Ammon's horn (tissue), 1 donor: Measurements from ENCODE around the gene SUN5.
"Not testable (repeated sequence)": the region's sequence is repeated elsewhere in the genome, so short reads cannot be mapped to it uniquely, and the experiment has no call there.

ENCODE experiments used
- DNase-seq: peaks from one replicate; pipeline ENCODE4 v3.0.0-alpha.2; 2016; ENCODE audit warnings: low spot score

The SUN5 gene

GRCh38 chr20:32977281-32978008 is 26.8 kb downstream of the SUN5 start:
- DNase-seq, result no peak

GRCh38 chr20:32976746-32977145 is 27.5 kb downstream of the SUN5 start:
- DNase-seq, result no peak

GRCh38 chr20:32975698-32976674 is 28.2 kb downstream of the SUN5 start:
- DNase-seq, result no peak

GRCh38 chr20:32975121-32975520 is 29.1 kb downstream of the SUN5 start:
- not testable (repeated sequence) for DNase-seq

- DNase-seq, result not testable (repeated sequence)
Observed at GRCh38 chr20:32974204-32975064, 29.8 kb downstream of the SUN5 start.

GRCh38 chr20:32973077-32973717 is 31.0 kb downstream of the SUN5 start:
- DNase-seq, result no peak

GRCh38 chr20:32972181-32973076 is 31.8 kb downstream of the SUN5 start:
- DNase-seq, result no peak

- DNase-seq, result peak; percentile 22
Observed at GRCh38 chr20:32971703-32972161, 32.5 kb downstream of the SUN5 start.

GRCh38 chr20:32970973-32971300 is 33.3 kb downstream of the SUN5 start:
- no peak for DNase-seq

GRCh38 chr20:32970115-32970972 is 33.9 kb downstream of the SUN5 start:
- peak; percentile 1 for DNase-seq

- DNase-seq, result no peak
Observed at GRCh38 chr20:32969356-32970114, 34.7 kb downstream of the SUN5 start.

GRCh38 chr20:32968478-32969241 is 35.6 kb downstream of the SUN5 start:
- DNase-seq, result peak; percentile 1

GRCh38 chr20:32967961-32968457 is 36.2 kb downstream of the SUN5 start:
- no peak for DNase-seq

- no peak for DNase-seq
Observed at GRCh38 chr20:32966881-32967781, 37.1 kb downstream of the SUN5 start.

- DNase-seq, result no peak
Observed at GRCh38 chr20:32966382-32966781, 37.9 kb downstream of the SUN5 start.

GRCh38 chr20:32965581-32966373 is 38.5 kb downstream of the SUN5 start:
- no peak for DNase-seq
